ENCODE results near the gene SHC2. TPM values are rescaled to one million over a fixed set of nuclear protein-coding genes. Genes with fewer than 3 reads are reported as not detected.

SHC2 gene
- total and polyA plus RNA-seq, 11 donors, result 6.7 to 35.8 (median 14.6) TPM

GRCh38 chr19:367963-368629, 92.7 kb downstream of the SHC2 start:
- ATAC-seq (no peak), DNase-seq (peak in 1 of 5 donors; percentile 25)
- Histone ChIP-seq H3K9me3 (no peaks in the 10 kb centered on the region), H3K4me3 (no peak overlapping the region), H3K27ac (no peak overlapping the region), H3K27me3 (peaks cover 0 to 28% (median 1%) of the 10 kb centered on the region in 9 donors), H3K4me1 (peaks cover 0 to 18% (median 13%) of the 10 kb centered on the region in 12 donors), H3K36me3 (no peaks in the 10 kb centered on the region)
- intact Hi-C loops (cut with DNase I), result no loop called here
- TF ChIP-seq CTCF (IDR thresholded peaks at IDR 0.05) (no peak), POLR2A (IDR thresholded peaks at IDR 0.05) (no peak)
- 65 to 71% (median 68%) methylated on average over 22 of the region's 22 CpGs for WGBS, 4 donors

GRCh38 chr19:367561-367960, 93.3 kb downstream of the SHC2 start:
- peaks cover 0 to 24% (median 0%) of the 10 kb centered on the region in 9 donors for H3K27me3 ChIP-seq
- H3K36me3 ChIP-seq, result no peaks in the 10 kb centered on the region
- H3K9me3 ChIP-seq, result no peaks in the 10 kb centered on the region
- peaks cover 0 to 12% (median 10%) of the 10 kb centered on the region in 12 donors for H3K4me1 ChIP-seq
- peak in 1 of 5 donors; percentile 42 for DNase-seq
- no peak for ATAC-seq
- intact Hi-C loops (cut with DNase I), result no loop called here
- H3K27ac ChIP-seq, result no peak overlapping the region
- 86 to 91% (median 90%) methylated on average over 14 of the region's 14 CpGs for WGBS, 4 donors
- no peak for TF ChIP-seq CTCF (IDR thresholded peaks at IDR 0.05)
- no peak overlapping the region for H3K4me3 ChIP-seq

- H3K27ac ChIP-seq, result no peak overlapping the region
- ATAC-seq (no peak), DNase-seq (peak in 1 of 5 donors; percentile 43)
- H3K27me3 ChIP-seq, result peaks cover 0 to 20% (median 0%) of the 10 kb centered on the region in 9 donors
- H3K4me1 ChIP-seq, result peaks cover 0 to 7% (median 5%) of the 10 kb centered on the region in 12 donors
- no peaks in the 10 kb centered on the region for H3K9me3 ChIP-seq
- no peak overlapping the region for H3K4me3 ChIP-seq
- no peaks in the 10 kb centered on the region for H3K36me3 ChIP-seq
- TF ChIP-seq POLR2A (IDR thresholded peaks at IDR 0.05) (no peak), CTCF (IDR thresholded peaks at IDR 0.05) (no peak)
- WGBS, 4 donors, result 81 to 93% (median 91%) methylated on average over 8 of the region's 8 CpGs
- intact Hi-C loops (cut with DNase I), result no loop called here
Measured at GRCh38 chr19:366951-367350, 93.9 kb downstream of the SHC2 start.

Other genes starting within 250 kb of the SHC2 start
- 1 to 10 TPM in 4 of 9 donors, under 1 TPM in 5; 0.09 to 4.1 (median 1.00) TPM for gene PLPP2, start 169.6 kb downstream of the SHC2 start, total RNA-seq
- under 1 TPM; 0.54 to 0.99 TPM for gene PLPP2, start 169.6 kb downstream of the SHC2 start, polyA plus RNA-seq
- gene MIER2, start 116.2 kb downstream of the SHC2 start, total RNA-seq, result 10 to 100 TPM; 15.7 to 30.3 (median 19.5) TPM
- 10 to 100 TPM; 18.7 to 22.2 TPM for gene MIER2, start 116.2 kb downstream of the SHC2 start, polyA plus RNA-seq
- 1 to 10 TPM in 5 of 9 donors, under 1 TPM in 4; 0.12 to 2.2 (median 1.1) TPM for gene C2CD4C, start 51.9 kb downstream of the SHC2 start, total RNA-seq
- 1 to 10 TPM; 1.3 to 1.4 TPM for gene C2CD4C, start 51.9 kb downstream of the SHC2 start, polyA plus RNA-seq
- gene MADCAM1, start 35.5 kb upstream of the SHC2 start, total RNA-seq, result under 1 TPM in 8 of 9 donors, not detected in 1; 0.23 to 0.56 (median 0.36) TPM
- gene MADCAM1, start 35.5 kb upstream of the SHC2 start, polyA plus RNA-seq, result under 1 TPM; 0.04 to 0.61 TPM
- 10 to 100 TPM in 8 of 9 donors, 1 to 10 TPM in 1; 5.7 to 39.3 (median 11.3) TPM for gene TPGS1, start 46.5 kb upstream of the SHC2 start, total RNA-seq
- gene TPGS1, start 46.5 kb upstream of the SHC2 start, polyA plus RNA-seq, result 10 to 100 TPM; 18.3 to 18.6 TPM
- gene CDC34, start 70.7 kb upstream of the SHC2 start, total RNA-seq, result 100 to 1,000 TPM in 3 of 9 donors, 10 to 100 TPM in 6; 61.9 to 200 (median 84.6) TPM
- 100 to 1,000 TPM; 122 to 148 TPM for gene CDC34, start 70.7 kb upstream of the SHC2 start, polyA plus RNA-seq
- gene GZMM, start 83.0 kb upstream of the SHC2 start, total RNA-seq, result 1 to 10 TPM in 2 of 9 donors, under 1 TPM in 2, not detected in 5; 0.40 to 3.0 (median 0.87) TPM
- gene GZMM, start 83.0 kb upstream of the SHC2 start, polyA plus RNA-seq, result under 1 TPM; 0.12 to 0.34 TPM
- gene BSG, start 111.6 kb upstream of the SHC2 start, total RNA-seq, result 1,000 to 10,000 TPM; 1,160 to 2,590 (median 1,462) TPM
- 1,000 to 10,000 TPM in 1 of 2 donors, 100 to 1,000 TPM in 1; 727 to 2,989 TPM for gene BSG, start 111.6 kb upstream of the SHC2 start, polyA plus RNA-seq
- 10 to 100 TPM in 7 of 9 donors, 1 to 10 TPM in 2; 4.1 to 27.4 (median 15.4) TPM for gene HCN2, start 128.8 kb upstream of the SHC2 start, total RNA-seq
- 10 to 100 TPM in 1 of 2 donors, 1 to 10 TPM in 1; 4.8 to 22.4 TPM for gene HCN2, start 128.8 kb upstream of the SHC2 start, polyA plus RNA-seq
- gene POLRMT, start 172.5 kb upstream of the SHC2 start, total RNA-seq, result 10 to 100 TPM; 32.0 to 78.0 (median 41.5) TPM
- gene POLRMT, start 172.5 kb upstream of the SHC2 start, polyA plus RNA-seq, result 10 to 100 TPM; 38.8 to 75.2 TPM
- gene FGF22, start 178.8 kb upstream of the SHC2 start, total RNA-seq, result under 1 TPM in 3 of 9 donors, not detected in 6; 0.16 to 0.36 (median 0.20) TPM
- under 1 TPM; 0.07 to 0.11 TPM for gene FGF22, start 178.8 kb upstream of the SHC2 start, polyA plus RNA-seq
- gene RNF126, start 202.2 kb upstream of the SHC2 start, total RNA-seq, result 100 to 1,000 TPM in 1 of 9 donors, 10 to 100 TPM in 8; 21.6 to 105 (median 29.4) TPM
- gene RNF126, start 202.2 kb upstream of the SHC2 start, polyA plus RNA-seq, result 10 to 100 TPM; 23.5 to 45.2 TPM
- 100 to 1,000 TPM in 4 of 9 donors, 10 to 100 TPM in 5; 41.7 to 347 (median 99.9) TPM for gene FSTL3, start 215.4 kb upstream of the SHC2 start, total RNA-seq
- gene FSTL3, start 215.4 kb upstream of the SHC2 start, polyA plus RNA-seq, result 100 to 1,000 TPM; 131 to 376 TPM
- gene PRSS57, start 234.4 kb upstream of the SHC2 start, total RNA-seq, result not detected
- not detected for gene PRSS57, start 234.4 kb upstream of the SHC2 start, polyA plus RNA-seq
- gene PALM, start 247.9 kb upstream of the SHC2 start, total RNA-seq, result 10 to 100 TPM; 13.5 to 42.3 (median 23.3) TPM
- 10 to 100 TPM; 15.7 to 23.8 TPM for gene PALM, start 247.9 kb upstream of the SHC2 start, polyA plus RNA-seq